Measurements from ENCODE around the gene FGD6. TPM values are rescaled to one million over a fixed set of nuclear protein-coding genes. Genes with fewer than 3 reads are reported as not detected.

FGD6 gene
- total and polyA plus RNA-seq, 2 experiments from 2014 or later: 12.9 to 32.4 TPM

DNA sequence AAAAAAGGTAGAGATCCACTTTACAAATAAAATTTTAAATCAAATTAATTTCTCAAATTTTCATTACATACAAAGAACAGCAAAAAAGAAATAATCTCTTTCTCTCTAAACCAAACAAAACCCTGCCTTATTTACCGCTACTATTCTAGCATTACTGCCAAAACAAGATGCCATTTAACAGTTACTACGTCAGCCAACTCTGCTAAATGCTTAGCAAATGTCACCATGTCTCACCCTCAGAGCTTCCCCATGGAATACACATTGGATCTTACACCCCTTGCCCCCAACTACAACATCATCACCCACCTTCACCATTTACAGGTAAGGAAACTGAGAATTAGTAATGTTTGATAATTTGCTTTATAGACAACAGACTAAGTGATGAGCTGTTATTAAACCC is 120.9 kb downstream of the FGD6 start:
- 0 out of 2 replicates have a peak overlapping the region, but pooled peaks have one; percentile 31 for H3K27ac Mint-ChIP-seq
- Histone ChIP-seq H3K27me3 (ENCODE audit: insufficient read depth) (no peaks in the 10 kb centered on the region), H3K4me3 (no peak overlapping the region)

More for the DNA sequence above, 120.9 kb downstream of the FGD6 start:
- Mint-ChIP-seq H3K4me3 (no peak overlapping the region), H3K27me3 (ENCODE audit: insufficient read depth, low read depth, poor library complexity) (no peaks in the 10 kb centered on the region), H3K9me3 (no peaks in the 10 kb centered on the region), H3K36me3 (ENCODE audit: low read depth) (peaks cover 36% of the 10 kb centered on the region), H3K4me1 (no peaks in the 10 kb centered on the region)
- Histone ChIP-seq H3K4me1 (ENCODE audit: insufficient read depth) (no peaks in the 10 kb centered on the region), H3K27ac (ENCODE audit: low read depth) (no peak overlapping the region), H4K20me1 (replicated peaks; ENCODE audit: insufficient read depth) (peaks cover 3% of the 10 kb centered on the region; the same call in 1 of the 2 replicates), H3F3A (replicated peaks; ENCODE audit: low read depth) (no peaks in the 10 kb centered on the region), H3K79me2 (replicated peaks; ENCODE audit: insufficient read depth) (no peaks in the 10 kb centered on the region), H3K36me3 (ENCODE audit: insufficient read depth) (peaks cover 15% of the 10 kb centered on the region; the same call in 1 of the 2 replicates), H3K4me2 (no peak overlapping the region), H2AFZ (no peak overlapping the region), H3K9me2 (ENCODE audit: insufficient read depth) (no peaks in the 10 kb centered on the region)
- ATAC-seq (no peak), DNase-seq (ENCODE audit: low spot score) (no peak)
- TF ChIP-seq, protein P1, sequence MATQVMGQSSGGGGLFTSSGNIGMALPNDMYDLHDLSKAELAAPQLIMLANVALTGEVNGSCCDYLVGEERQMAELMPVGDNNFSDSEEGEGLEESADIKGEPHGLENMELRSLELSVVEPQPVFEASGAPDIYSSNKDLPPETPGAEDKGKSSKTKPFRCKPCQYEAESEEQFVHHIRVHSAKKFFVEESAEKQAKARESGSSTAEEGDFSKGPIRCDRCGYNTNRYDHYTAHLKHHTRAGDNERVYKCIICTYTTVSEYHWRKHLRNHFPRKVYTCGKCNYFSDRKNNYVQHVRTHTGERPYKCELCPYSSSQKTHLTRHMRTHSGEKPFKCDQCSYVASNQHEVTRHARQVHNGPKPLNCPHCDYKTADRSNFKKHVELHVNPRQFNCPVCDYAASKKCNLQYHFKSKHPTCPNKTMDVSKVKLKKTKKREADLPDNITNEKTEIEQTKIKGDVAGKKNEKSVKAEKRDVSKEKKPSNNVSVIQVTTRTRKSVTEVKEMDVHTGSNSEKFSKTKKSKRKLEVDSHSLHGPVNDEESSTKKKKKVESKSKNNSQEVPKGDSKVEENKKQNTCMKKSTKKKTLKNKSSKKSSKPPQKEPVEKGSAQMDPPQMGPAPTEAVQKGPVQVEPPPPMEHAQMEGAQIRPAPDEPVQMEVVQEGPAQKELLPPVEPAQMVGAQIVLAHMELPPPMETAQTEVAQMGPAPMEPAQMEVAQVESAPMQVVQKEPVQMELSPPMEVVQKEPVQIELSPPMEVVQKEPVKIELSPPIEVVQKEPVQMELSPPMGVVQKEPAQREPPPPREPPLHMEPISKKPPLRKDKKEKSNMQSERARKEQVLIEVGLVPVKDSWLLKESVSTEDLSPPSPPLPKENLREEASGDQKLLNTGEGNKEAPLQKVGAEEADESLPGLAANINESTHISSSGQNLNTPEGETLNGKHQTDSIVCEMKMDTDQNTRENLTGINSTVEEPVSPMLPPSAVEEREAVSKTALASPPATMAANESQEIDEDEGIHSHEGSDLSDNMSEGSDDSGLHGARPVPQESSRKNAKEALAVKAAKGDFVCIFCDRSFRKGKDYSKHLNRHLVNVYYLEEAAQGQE (IDR thresholded peaks at IDR 0.05; ENCODE audit: unreplicated experiment): no peak
- TF ChIP-seq STAT1 (IDR thresholded peaks at IDR 0.05; ENCODE audit: unreplicated experiment): no peak
- TF ChIP-seq CREB1 (CRISPR knock-in tag; IDR thresholded peaks at IDR 0.05; ENCODE audit: low read depth): no peak
- no peak for TF ChIP-seq POLR2AphosphoS5 (IDR thresholded peaks at IDR 0.05; ENCODE audit: low read depth)
- TF ChIP-seq ZNF331 (CRISPR knock-in tag; IDR thresholded peaks at IDR 0.05; ENCODE audit: low read depth): no peak
- TF ChIP-seq, protein P2, sequence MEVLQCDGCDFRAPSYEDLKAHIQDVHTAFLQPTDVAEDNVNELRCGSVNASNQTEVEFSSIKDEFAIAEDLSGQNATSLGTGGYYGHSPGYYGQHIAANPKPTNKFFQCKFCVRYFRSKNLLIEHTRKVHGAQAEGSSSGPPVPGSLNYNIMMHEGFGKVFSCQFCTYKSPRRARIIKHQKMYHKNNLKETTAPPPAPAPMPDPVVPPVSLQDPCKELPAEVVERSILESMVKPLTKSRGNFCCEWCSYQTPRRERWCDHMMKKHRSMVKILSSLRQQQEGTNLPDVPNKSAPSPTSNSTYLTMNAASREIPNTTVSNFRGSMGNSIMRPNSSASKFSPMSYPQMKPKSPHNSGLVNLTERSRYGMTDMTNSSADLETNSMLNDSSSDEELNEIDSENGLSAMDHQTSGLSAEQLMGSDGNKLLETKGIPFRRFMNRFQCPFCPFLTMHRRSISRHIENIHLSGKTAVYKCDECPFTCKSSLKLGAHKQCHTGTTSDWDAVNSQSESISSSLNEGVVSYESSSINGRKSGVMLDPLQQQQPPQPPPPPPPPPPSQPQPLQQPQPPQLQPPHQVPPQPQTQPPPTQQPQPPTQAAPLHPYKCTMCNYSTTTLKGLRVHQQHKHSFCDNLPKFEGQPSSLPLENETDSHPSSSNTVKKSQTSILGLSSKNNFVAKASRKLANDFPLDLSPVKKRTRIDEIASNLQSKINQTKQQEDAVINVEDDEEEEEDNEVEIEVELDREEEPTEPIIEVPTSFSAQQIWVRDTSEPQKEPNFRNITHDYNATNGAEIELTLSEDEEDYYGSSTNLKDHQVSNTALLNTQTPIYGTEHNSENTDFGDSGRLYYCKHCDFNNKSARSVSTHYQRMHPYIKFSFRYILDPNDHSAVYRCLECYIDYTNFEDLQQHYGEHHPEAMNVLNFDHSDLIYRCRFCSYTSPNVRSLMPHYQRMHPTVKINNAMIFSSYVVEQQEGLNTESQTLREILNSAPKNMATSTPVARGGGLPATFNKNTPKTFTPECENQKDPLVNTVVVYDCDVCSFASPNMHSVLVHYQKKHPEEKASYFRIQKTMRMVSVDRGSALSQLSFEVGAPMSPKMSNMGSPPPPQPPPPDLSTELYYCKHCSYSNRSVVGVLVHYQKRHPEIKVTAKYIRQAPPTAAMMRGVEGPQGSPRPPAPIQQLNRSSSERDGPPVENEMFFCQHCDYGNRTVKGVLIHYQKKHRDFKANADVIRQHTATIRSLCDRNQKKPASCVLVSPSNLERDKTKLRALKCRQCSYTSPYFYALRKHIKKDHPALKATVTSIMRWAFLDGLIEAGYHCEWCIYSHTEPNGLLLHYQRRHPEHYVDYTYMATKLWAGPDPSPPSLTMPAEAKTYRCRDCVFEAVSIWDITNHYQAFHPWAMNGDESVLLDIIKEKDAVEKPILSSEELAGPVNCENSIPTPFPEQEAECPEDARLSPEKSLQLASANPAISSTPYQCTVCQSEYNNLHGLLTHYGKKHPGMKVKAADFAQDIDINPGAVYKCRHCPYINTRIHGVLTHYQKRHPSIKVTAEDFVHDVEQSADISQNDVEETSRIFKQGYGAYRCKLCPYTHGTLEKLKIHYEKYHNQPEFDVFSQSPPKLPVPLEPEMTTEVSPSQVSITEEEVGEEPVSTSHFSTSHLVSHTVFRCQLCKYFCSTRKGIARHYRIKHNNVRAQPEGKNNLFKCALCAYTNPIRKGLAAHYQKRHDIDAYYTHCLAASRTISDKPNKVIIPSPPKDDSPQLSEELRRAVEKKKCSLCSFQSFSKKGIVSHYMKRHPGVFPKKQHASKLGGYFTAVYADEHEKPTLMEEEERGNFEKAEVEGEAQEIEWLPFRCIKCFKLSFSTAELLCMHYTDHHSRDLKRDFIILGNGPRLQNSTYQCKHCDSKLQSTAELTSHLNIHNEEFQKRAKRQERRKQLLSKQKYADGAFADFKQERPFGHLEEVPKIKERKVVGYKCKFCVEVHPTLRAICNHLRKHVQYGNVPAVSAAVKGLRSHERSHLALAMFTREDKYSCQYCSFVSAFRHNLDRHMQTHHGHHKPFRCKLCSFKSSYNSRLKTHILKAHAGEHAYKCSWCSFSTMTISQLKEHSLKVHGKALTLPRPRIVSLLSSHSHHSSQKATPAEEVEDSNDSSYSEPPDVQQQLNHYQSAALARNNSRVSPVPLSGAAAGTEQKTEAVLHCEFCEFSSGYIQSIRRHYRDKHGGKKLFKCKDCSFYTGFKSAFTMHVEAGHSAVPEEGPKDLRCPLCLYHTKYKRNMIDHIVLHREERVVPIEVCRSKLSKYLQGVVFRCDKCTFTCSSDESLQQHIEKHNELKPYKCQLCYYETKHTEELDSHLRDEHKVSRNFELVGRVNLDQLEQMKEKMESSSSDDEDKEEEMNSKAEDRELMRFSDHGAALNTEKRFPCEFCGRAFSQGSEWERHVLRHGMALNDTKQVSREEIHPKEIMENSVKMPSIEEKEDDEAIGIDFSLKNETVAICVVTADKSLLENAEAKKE (CRISPR knock-in tag; IDR thresholded peaks at IDR 0.05): no peak
- no peak for TF ChIP-seq ZNF114 (CRISPR knock-in tag; IDR thresholded peaks at IDR 0.05)
- TF ChIP-seq, protein P3, sequence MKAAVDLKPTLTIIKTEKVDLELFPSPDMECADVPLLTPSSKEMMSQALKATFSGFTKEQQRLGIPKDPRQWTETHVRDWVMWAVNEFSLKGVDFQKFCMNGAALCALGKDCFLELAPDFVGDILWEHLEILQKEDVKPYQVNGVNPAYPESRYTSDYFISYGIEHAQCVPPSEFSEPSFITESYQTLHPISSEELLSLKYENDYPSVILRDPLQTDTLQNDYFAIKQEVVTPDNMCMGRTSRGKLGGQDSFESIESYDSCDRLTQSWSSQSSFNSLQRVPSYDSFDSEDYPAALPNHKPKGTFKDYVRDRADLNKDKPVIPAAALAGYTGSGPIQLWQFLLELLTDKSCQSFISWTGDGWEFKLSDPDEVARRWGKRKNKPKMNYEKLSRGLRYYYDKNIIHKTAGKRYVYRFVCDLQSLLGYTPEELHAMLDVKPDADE (IDR thresholded peaks at IDR 0.05): no peak
- TF ChIP-seq JUNB (IDR thresholded peaks at IDR 0.05; ENCODE audit: unreplicated experiment): no peak
- TF ChIP-seq EZH2phosphoT487 (IDR thresholded peaks at IDR 0.05; ENCODE audit: unreplicated experiment): no peak
- no peak for TF ChIP-seq NANOG (IDR thresholded peaks at IDR 0.05; ENCODE audit: borderline replicate concordance)
- TF ChIP-seq, protein P4, sequence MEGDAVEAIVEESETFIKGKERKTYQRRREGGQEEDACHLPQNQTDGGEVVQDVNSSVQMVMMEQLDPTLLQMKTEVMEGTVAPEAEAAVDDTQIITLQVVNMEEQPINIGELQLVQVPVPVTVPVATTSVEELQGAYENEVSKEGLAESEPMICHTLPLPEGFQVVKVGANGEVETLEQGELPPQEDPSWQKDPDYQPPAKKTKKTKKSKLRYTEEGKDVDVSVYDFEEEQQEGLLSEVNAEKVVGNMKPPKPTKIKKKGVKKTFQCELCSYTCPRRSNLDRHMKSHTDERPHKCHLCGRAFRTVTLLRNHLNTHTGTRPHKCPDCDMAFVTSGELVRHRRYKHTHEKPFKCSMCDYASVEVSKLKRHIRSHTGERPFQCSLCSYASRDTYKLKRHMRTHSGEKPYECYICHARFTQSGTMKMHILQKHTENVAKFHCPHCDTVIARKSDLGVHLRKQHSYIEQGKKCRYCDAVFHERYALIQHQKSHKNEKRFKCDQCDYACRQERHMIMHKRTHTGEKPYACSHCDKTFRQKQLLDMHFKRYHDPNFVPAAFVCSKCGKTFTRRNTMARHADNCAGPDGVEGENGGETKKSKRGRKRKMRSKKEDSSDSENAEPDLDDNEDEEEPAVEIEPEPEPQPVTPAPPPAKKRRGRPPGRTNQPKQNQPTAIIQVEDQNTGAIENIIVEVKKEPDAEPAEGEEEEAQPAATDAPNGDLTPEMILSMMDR (conservative IDR thresholded peaks at IDR 0.05; ENCODE audit: low read depth in 2 of 2): no peak
- TF ChIP-seq EZH2 (IDR thresholded peaks at IDR 0.05; ENCODE audit: low read depth, unreplicated experiment): no peak
